HepG2 (cell line): ENCODE data around the gene MRPL38. TPM values are rescaled to one million over a fixed set of nuclear protein-coding genes. Genes with fewer than 3 reads are reported as not detected.
A peak's percentile ranks its signal among the peaks of the same experiment; 100 is the strongest.

ENCODE experiments used
- ATF2 ChIP-seq: sonication (generic); formaldehyde crosslinking; IDR thresholded peaks from 2 replicates; pipeline ENCODE4 v1.4.0; 2020; ENCODE audit warnings: missing genetic modification reagents
- ATF3 ChIP-seq: sonication (generic); formaldehyde crosslinking; IDR thresholded peaks from 2 replicates; pipeline ENCODE4 v1.4.0; 2020; ENCODE audit warnings: missing genetic modification reagents
- CREM ChIP-seq, 2 experiments: sonication (generic) in 1 of 2; formaldehyde crosslinking in 1 of 2; IDR thresholded peaks; 2 replicates each; pipeline versions ENCODE4 v1.4.0 to v1.6.1; 2016 to 2020; ENCODE audit warnings: antibody characterized with exemption in 1 of 2, mild to moderate bottlenecking in 1 of 2, missing genetic modification reagents in 1 of 2
- GABPB1 ChIP-seq: IDR thresholded peaks from 2 replicates; pipeline ENCODE4 v1.6.1; 2016; ENCODE audit warnings: mild to moderate bottlenecking, missing genetic modification reagents, moderate library complexity, missing compliant biosample characterization
- HDAC2 ChIP-seq: sonication (generic); formaldehyde crosslinking; IDR thresholded peaks from 2 replicates; pipeline ENCODE4 v1.4.0; 2020; ENCODE audit warnings: missing genetic modification reagents
- HMGA1 ChIP-seq: sonication (generic); formaldehyde crosslinking; conservative IDR thresholded peaks from 2 replicates; pipeline ENCODE4 v1.4.0; 2020; ENCODE audit warnings: missing genetic modification reagents
- MEIS2 ChIP-seq: sonication (generic); formaldehyde crosslinking; IDR thresholded peaks from 2 replicates; pipeline ENCODE4 v1.9.0; 2021; ENCODE audit warnings: mild to moderate bottlenecking, missing genetic modification reagents
- MZF1 ChIP-seq: sonication (generic); formaldehyde crosslinking; IDR thresholded peaks from 2 replicates; pipeline ENCODE4 v1.8.1; 2023; ENCODE audit warnings: mild to moderate bottlenecking, missing genetic modification reagents, borderline replicate concordance
- POLR2AphosphoS5 ChIP-seq: IDR thresholded peaks from 2 replicates; pipeline ENCODE4 v1.6.1; 2012; ENCODE audit warnings: low read depth, low read length
- REPIN1 ChIP-seq: sonication (generic); formaldehyde crosslinking; IDR thresholded peaks from 2 replicates; pipeline ENCODE4 v1.8.0; 2022; ENCODE audit warnings: missing genetic modification reagents, low read depth, mild to moderate bottlenecking, borderline replicate concordance
- RXRA ChIP-seq: sonication (generic); formaldehyde crosslinking; IDR thresholded peaks from 2 replicates; pipeline ENCODE4 v1.5.1; 2020; ENCODE audit warnings: missing genetic modification reagents
- SAP130 ChIP-seq: IDR thresholded peaks from 2 replicates; pipeline ENCODE4 v1.6.1; 2016; ENCODE audit warnings: low read depth
- SNAI1 ChIP-seq: sonication (generic); formaldehyde crosslinking; IDR thresholded peaks from 2 replicates; pipeline ENCODE4 v1.5.0; 2020; ENCODE audit warnings: mild to moderate bottlenecking, missing genetic modification reagents, borderline replicate concordance
- ZBTB38 ChIP-seq: sonication (generic); formaldehyde crosslinking; IDR thresholded peaks from 2 replicates; pipeline ENCODE4 v1.5.1; 2020; ENCODE audit warnings: mild to moderate bottlenecking, missing genetic modification reagents
- ZBTB39 ChIP-seq: sonication (generic); formaldehyde crosslinking; IDR thresholded peaks from 2 replicates; pipeline ENCODE4 v1.5.0; 2020; ENCODE audit warnings: missing genetic modification reagents
- ZBTB4 ChIP-seq: sonication (generic); formaldehyde crosslinking; IDR thresholded peaks from 2 replicates; pipeline ENCODE4 v1.4.0; 2020; ENCODE audit warnings: missing genetic modification reagents, mild to moderate bottlenecking, borderline replicate concordance
- ZFAT ChIP-seq: sonication (generic); formaldehyde crosslinking; conservative IDR thresholded peaks from 2 replicates; pipeline ENCODE4 v1.8.1; 2023; ENCODE audit warnings: missing genetic modification reagents, inconsistent platforms
- ZFYVE20 ChIP-seq: sonication (generic); formaldehyde crosslinking; IDR thresholded peaks from 2 replicates; pipeline ENCODE4 v1.8.0; 2023; ENCODE audit warnings: low read depth, mild to moderate bottlenecking, moderate library complexity, missing genetic modification reagents, borderline replicate concordance
- ZMYM2 ChIP-seq: sonication (generic); formaldehyde crosslinking; IDR thresholded peaks from 2 replicates; pipeline ENCODE4 v1.8.0; 2022; ENCODE audit warnings: mild to moderate bottlenecking, missing genetic modification reagents
- ZNF292 ChIP-seq: sonication (generic); formaldehyde crosslinking; IDR thresholded peaks from 2 replicates; pipeline ENCODE4 v1.8.1; 2022; ENCODE audit warnings: mild to moderate bottlenecking, low read depth, missing genetic modification reagents, borderline replicate concordance
- ZNF3 ChIP-seq: IDR thresholded peaks from 2 replicates; pipeline ENCODE4 v1.7.0; 2017; ENCODE audit warnings: inconsistent platforms
- ZNF530 ChIP-seq: sonication (generic); formaldehyde crosslinking; IDR thresholded peaks from 2 replicates; pipeline ENCODE4 v1.5.0; 2020; ENCODE audit warnings: low read depth, mild to moderate bottlenecking, missing genetic modification reagents
- polyA plus RNA-seq, 8 experiments: library from polyadenylated mRNA; depleted of rRNA in 3 of 8; stranded (reverse) in 7 of 8; unstranded in 1 of 8; fragments of >200 nt; fragmentation: Illumina TruSeq in 4 of 8; extraction: Trizol in 4 of 8; gene quantifications; 2 replicates each; pipeline versions ENCODE4 v1.2.1 to v1.2.3, GENCODE V29; 2011 to 2016; ENCODE audit warnings: low read depth in 4 of 8, missing spikeins in 1 of 8, mixed read lengths in 1 of 8; ENCODE audit not compliant: insufficient read depth in 1 of 8
- total RNA-seq, 5 experiments: library from RNA; depleted of rRNA; stranded (reverse); fragments of >200 nt; fragmentation: Illumina TruSeq; extraction: Trizol; gene quantifications; 2 replicates each; pipeline ENCODE4 v1.2.3, GENCODE V29; 2016; ENCODE audit warnings: low read depth in 1 of 5

The MRPL38 gene
- total and polyA plus RNA-seq, 2 of the 13 experiments (the other 11 are each of a cell fraction or from before 2014, with no cell fraction given): 83.7 to 125 TPM

- TF ChIP-seq POLR2AphosphoS5: peak; percentile 56; the same call in 1 of the 2 replicates
- no peak; the same call in 1 of the 2 replicates for TF ChIP-seq ATF3
- TF ChIP-seq ZBTB38 (CRISPR knock-in tag): no peak
- peak; percentile 71 for TF ChIP-seq SAP130 (CRISPR knock-in tag)
- TF ChIP-seq CREM (IDR thresholded peaks at IDR 0.05): no peak; the same call in 1 of the 2 replicates
- no peak for TF ChIP-seq CREM (CRISPR knock-in tag; IDR thresholded peaks at IDR 0.05)
- no peak; the same call in none of the 2 replicates for TF ChIP-seq RXRA
- peak; percentile 21; the same call in 1 of the 2 replicates for TF ChIP-seq MEIS2 (CRISPR knock-in tag)
- TF ChIP-seq ZNF292 (CRISPR knock-in tag): no peak; the same call in 1 of the 2 replicates
- 0 out of 2 replicates have a peak, but pooled peaks have one; percentile 77 for TF ChIP-seq SNAI1 (CRISPR knock-in tag)
- peak; percentile 44; the same call in 1 of the 2 replicates for TF ChIP-seq ZBTB39 (CRISPR knock-in tag)
- TF ChIP-seq ZFAT (CRISPR knock-in tag): no peak
- TF ChIP-seq GABPB1: peak; percentile 67; the same call in 1 of the 2 replicates
- no peak for TF ChIP-seq ZNF3 (CRISPR knock-in tag)
- TF ChIP-seq ZBTB4 (CRISPR knock-in tag): peak; percentile 11; the same call in 1 of the 2 replicates
- TF ChIP-seq HMGA1: no peak
- TF ChIP-seq ATF2: no peak
- TF ChIP-seq REPIN1 (CRISPR knock-in tag): no peak
- no peak; the same call in 1 of the 2 replicates for TF ChIP-seq ZNF530 (CRISPR knock-in tag)
- TF ChIP-seq HDAC2 (CRISPR knock-in tag): peak; percentile 17
- peak; percentile 87; the same call in 1 of the 2 replicates for TF ChIP-seq ZMYM2
- TF ChIP-seq ZFYVE20 (CRISPR knock-in tag): 0 out of 2 replicates have a peak, but pooled peaks have one; percentile 14
- TF ChIP-seq MZF1 (CRISPR knock-in tag): 0 out of 2 replicates have a peak, but pooled peaks have one; percentile 90
Measured at GRCh38 chr17:75876938-75877751, 27.5 kb downstream of the MRPL38 start (continued).
